Memory B cell (primary cell): ENCODE data around the gene NPSR1.
"Not testable (repeated sequence)": the region's sequence is repeated elsewhere in the genome, so short reads cannot be mapped to it uniquely, and the experiment has no call there.

ENCODE experiments used
- ATAC-seq: fragments of 150-1000 bp; cut with Tn5 transposase; 2 replicates; pipeline ENCODE4 v1.10.0; 2021; ENCODE audit warnings: low read depth, mild to moderate bottlenecking, moderate library complexity
- DNase-seq, 2 donors: peaks; one replicate each; pipeline ENCODE4 v3.0.0; 2022; ENCODE audit warnings: low spot score in 2 of 2
- H3K27ac Mint-ChIP-seq: one replicate; pipeline ENCODE4 v1.8.0; 2022; ENCODE audit warnings: mild to moderate bottlenecking, moderate library complexity, mixed read lengths
- H3K27me3 Mint-ChIP-seq: one replicate; pipeline ENCODE4 v1.8.0; 2022; ENCODE audit warnings: mixed read lengths
- H3K36me3 Mint-ChIP-seq: one replicate; pipeline ENCODE4 v1.8.0; 2022; ENCODE audit warnings: mild to moderate bottlenecking, mixed read lengths
- H3K4me1 Mint-ChIP-seq: one replicate; pipeline ENCODE4 v1.8.0; 2022; ENCODE audit warnings: mixed read lengths
- H3K4me3 Mint-ChIP-seq: one replicate; pipeline ENCODE4 v1.8.0; 2022; ENCODE audit warnings: mild to moderate bottlenecking, moderate library complexity, mixed read lengths
- H3K9me3 Mint-ChIP-seq: one replicate; pipeline ENCODE4 v1.8.0; 2022; ENCODE audit warnings: mixed read lengths

NPSR1 gene

GRCh38 chr7:34868602-34869001, 210.6 kb downstream of the NPSR1 start:
- not testable (repeated sequence) for H3K9me3 Mint-ChIP-seq, ATAC-seq, H3K4me3 Mint-ChIP-seq, H3K4me1 Mint-ChIP-seq, H3K27ac Mint-ChIP-seq, H3K27me3 Mint-ChIP-seq, H3K36me3 Mint-ChIP-seq, DNase-seq

- no peak overlapping the region for H3K4me3 Mint-ChIP-seq
- no peak for DNase-seq
- peaks cover 2% of the 10 kb centered on the region for H3K27me3 Mint-ChIP-seq
- peaks cover 3% of the 10 kb centered on the region for H3K9me3 Mint-ChIP-seq
- no peak overlapping the region for H3K27ac Mint-ChIP-seq
- no peaks in the 10 kb centered on the region for H3K4me1 Mint-ChIP-seq
- ATAC-seq = no peak
- no peaks in the 10 kb centered on the region for H3K36me3 Mint-ChIP-seq
Measured at GRCh38 chr7:34869057-34869456, 211.0 kb downstream of the NPSR1 start.

GRCh38 chr7:34870041-34870440, 212.0 kb downstream of the NPSR1 start:
- H3K27me3 Mint-ChIP-seq, ATAC-seq, DNase-seq, H3K27ac Mint-ChIP-seq, H3K4me3 Mint-ChIP-seq, H3K9me3 Mint-ChIP-seq, H3K4me1 Mint-ChIP-seq, H3K36me3 Mint-ChIP-seq: not testable (repeated sequence)

GRCh38 chr7:34874329-34874728, 216.3 kb downstream of the NPSR1 start:
- not testable (repeated sequence) for H3K4me1 Mint-ChIP-seq, H3K36me3 Mint-ChIP-seq, H3K9me3 Mint-ChIP-seq, ATAC-seq, H3K4me3 Mint-ChIP-seq, DNase-seq, H3K27ac Mint-ChIP-seq, H3K27me3 Mint-ChIP-seq

GRCh38 chr7:34875481-34875880, 217.5 kb downstream of the NPSR1 start:
- peaks cover 3% of the 10 kb centered on the region for H3K9me3 Mint-ChIP-seq
- H3K27me3 Mint-ChIP-seq = peaks cover 5% of the 10 kb centered on the region
- no peak overlapping the region for H3K27ac Mint-ChIP-seq
- no peak for ATAC-seq
- no peaks in the 10 kb centered on the region for H3K4me1 Mint-ChIP-seq
- no peaks in the 10 kb centered on the region for H3K36me3 Mint-ChIP-seq
- H3K4me3 Mint-ChIP-seq = no peak overlapping the region
- no peak for DNase-seq

- not testable (repeated sequence) for H3K36me3 Mint-ChIP-seq, DNase-seq, H3K4me3 Mint-ChIP-seq, H3K27ac Mint-ChIP-seq, H3K9me3 Mint-ChIP-seq, H3K27me3 Mint-ChIP-seq, ATAC-seq, H3K4me1 Mint-ChIP-seq
Measured at GRCh38 chr7:34878944-34879735, 221.1 kb downstream of the NPSR1 start.

- Mint-ChIP-seq H3K27ac (no peak overlapping the region), H3K4me1 (no peaks in the 10 kb centered on the region), H3K4me3 (no peak overlapping the region), H3K27me3 (peaks cover 6% of the 10 kb centered on the region), H3K36me3 (no peaks in the 10 kb centered on the region), H3K9me3 (peaks cover 11% of the 10 kb centered on the region)
- no peak for ATAC-seq
- DNase-seq = no peak
Measured at GRCh38 chr7:34879871-34880270, 221.9 kb downstream of the NPSR1 start.

- H3K4me3 Mint-ChIP-seq, H3K27me3 Mint-ChIP-seq, ATAC-seq, H3K36me3 Mint-ChIP-seq, H3K27ac Mint-ChIP-seq, H3K4me1 Mint-ChIP-seq, DNase-seq: not testable (repeated sequence)
- H3K9me3 Mint-ChIP-seq = peaks cover 13% of the 10 kb centered on the region
Measured at GRCh38 chr7:34883855-34884254, 225.8 kb downstream of the NPSR1 start.

- DNase-seq (no peak), ATAC-seq (no peak)
- H3K36me3 Mint-ChIP-seq = no peaks in the 10 kb centered on the region
- H3K4me1 Mint-ChIP-seq = no peaks in the 10 kb centered on the region
- peaks cover 9% of the 10 kb centered on the region for H3K9me3 Mint-ChIP-seq
- H3K27ac Mint-ChIP-seq = no peak overlapping the region
- peaks cover 4% of the 10 kb centered on the region for H3K27me3 Mint-ChIP-seq
- no peak overlapping the region for H3K4me3 Mint-ChIP-seq
Measured at GRCh38 chr7:34886856-34887255, 228.8 kb downstream of the NPSR1 start.

- Mint-ChIP-seq H3K4me3 (no peak overlapping the region), H3K27me3 (peaks cover 3% of the 10 kb centered on the region), H3K9me3 (peaks cover 8% of the 10 kb centered on the region), H3K27ac (no peak overlapping the region), H3K36me3 (no peaks in the 10 kb centered on the region), H3K4me1 (no peaks in the 10 kb centered on the region)
- ATAC-seq (no peak), DNase-seq (no peak)
Measured at GRCh38 chr7:34889951-34890350, 231.9 kb downstream of the NPSR1 start.

- Mint-ChIP-seq H3K9me3 (peaks cover 14% of the 10 kb centered on the region), H3K4me1 (no peaks in the 10 kb centered on the region), H3K27me3 (peaks cover 19% of the 10 kb centered on the region), H3K27ac (no peak overlapping the region), H3K4me3 (no peak overlapping the region), H3K36me3 (no peaks in the 10 kb centered on the region)
- ATAC-seq (no peak), DNase-seq (no peak)
Measured at GRCh38 chr7:34895202-34895601, 237.2 kb downstream of the NPSR1 start.
